Measurements from ENCODE around the gene GALNT17.

GALNT17 gene

DNA sequence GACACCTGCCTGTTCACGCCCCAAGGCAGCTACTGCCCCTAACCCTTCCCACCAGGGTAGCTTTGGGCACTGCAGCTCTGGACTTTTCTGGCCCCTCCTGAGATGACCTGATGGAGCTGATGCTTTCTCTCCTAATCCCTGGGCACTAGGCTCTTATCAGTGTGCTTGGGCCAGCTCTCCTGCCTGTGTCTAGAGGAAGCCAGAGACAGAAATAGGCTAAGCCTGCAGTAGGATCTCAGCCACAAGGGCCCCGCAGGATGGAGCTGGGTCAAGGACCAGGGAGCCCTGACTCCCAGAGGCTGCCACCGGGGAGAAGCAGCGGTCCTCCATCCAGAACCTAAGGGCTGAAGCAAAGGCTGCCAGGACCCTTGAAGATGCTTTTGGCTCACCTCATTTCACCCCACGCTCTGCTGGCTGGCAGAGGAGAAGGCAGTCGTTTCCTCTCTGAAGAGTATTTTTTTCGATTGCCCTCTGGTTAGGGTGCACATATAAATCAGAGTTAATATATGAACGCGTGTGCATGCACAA lies 580.8 kb downstream of the GALNT17 start:
- Mint-ChIP-seq H3K4me3 (no peak overlapping the region), H3K9me3 (peaks cover 4% of the 10 kb centered on the region), H3K4me1 (no peaks in the 10 kb centered on the region), H3K27me3 (ENCODE audit: low read depth) (peaks cover 13% of the 10 kb centered on the region), H3K36me3 (ENCODE audit: low read depth) (peaks cover 3% of the 10 kb centered on the region), H3K27ac (no peak overlapping the region)
- TF ChIP-seq, protein P1, sequence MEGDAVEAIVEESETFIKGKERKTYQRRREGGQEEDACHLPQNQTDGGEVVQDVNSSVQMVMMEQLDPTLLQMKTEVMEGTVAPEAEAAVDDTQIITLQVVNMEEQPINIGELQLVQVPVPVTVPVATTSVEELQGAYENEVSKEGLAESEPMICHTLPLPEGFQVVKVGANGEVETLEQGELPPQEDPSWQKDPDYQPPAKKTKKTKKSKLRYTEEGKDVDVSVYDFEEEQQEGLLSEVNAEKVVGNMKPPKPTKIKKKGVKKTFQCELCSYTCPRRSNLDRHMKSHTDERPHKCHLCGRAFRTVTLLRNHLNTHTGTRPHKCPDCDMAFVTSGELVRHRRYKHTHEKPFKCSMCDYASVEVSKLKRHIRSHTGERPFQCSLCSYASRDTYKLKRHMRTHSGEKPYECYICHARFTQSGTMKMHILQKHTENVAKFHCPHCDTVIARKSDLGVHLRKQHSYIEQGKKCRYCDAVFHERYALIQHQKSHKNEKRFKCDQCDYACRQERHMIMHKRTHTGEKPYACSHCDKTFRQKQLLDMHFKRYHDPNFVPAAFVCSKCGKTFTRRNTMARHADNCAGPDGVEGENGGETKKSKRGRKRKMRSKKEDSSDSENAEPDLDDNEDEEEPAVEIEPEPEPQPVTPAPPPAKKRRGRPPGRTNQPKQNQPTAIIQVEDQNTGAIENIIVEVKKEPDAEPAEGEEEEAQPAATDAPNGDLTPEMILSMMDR (IDR thresholded peaks at IDR 0.05; ENCODE audit: unreplicated experiment in 3 of 3): no peak

DNA sequence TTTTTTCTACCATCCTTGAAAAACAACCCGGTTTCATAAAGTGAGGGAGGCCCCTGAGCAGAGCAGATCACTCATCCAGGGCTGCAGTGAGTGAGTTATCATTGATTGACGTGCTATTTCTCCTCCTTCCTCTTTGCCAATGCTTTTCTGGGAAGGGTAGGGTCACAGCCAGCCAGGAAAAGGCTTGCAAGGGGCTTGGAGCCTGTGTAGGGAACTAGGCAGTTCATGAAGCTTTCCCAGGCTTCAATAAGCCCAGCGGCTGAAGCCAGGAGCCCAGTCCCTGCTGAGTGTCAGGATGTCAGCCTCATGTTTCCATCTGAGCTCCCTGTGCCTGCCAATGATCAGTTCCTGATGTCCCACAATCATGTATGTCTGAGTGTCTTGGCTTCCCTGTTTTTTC lies 584.7 kb downstream of the GALNT17 start:
- TF ChIP-seq, protein P1 (IDR thresholded peaks at IDR 0.05; ENCODE audit: unreplicated experiment in 3 of 3): no peak
- Mint-ChIP-seq H3K9me3 (no peaks in the 10 kb centered on the region), H3K27ac (no peak overlapping the region), H3K4me3 (no peak overlapping the region), H3K36me3 (ENCODE audit: low read depth) (no peaks in the 10 kb centered on the region), H3K4me1 (peaks cover 8% of the 10 kb centered on the region), H3K27me3 (ENCODE audit: low read depth) (peaks cover 14% of the 10 kb centered on the region)

DNA sequence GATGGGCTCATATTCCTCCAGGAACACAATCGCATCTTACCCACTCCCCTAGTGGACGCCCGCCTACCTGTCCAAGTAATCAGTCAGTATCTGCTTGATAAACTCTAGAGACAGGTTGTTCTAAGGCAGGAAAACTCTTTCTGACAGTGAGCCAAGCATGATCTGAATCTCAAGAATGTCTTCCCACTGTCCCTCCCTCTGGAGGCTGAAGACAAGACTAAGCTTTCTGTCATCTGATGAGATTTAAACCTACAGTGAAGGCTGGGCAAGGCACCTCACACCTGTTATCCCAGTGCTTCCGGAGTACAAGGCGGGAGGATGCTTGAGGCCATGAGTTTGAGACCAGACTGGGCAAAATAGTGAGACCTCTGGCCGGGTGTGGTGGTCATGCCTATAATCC lies 586.6 kb downstream of the GALNT17 start:
- Mint-ChIP-seq H3K36me3 (ENCODE audit: low read depth) (no peaks in the 10 kb centered on the region), H3K4me3 (no peak overlapping the region), H3K27ac (no peak overlapping the region), H3K27me3 (ENCODE audit: low read depth) (peaks cover 8% of the 10 kb centered on the region), H3K9me3 (no peaks in the 10 kb centered on the region), H3K4me1 (peaks cover 8% of the 10 kb centered on the region)
- TF ChIP-seq, protein P1 (IDR thresholded peaks at IDR 0.05; ENCODE audit: unreplicated experiment in 3 of 3): no peak

DNA sequence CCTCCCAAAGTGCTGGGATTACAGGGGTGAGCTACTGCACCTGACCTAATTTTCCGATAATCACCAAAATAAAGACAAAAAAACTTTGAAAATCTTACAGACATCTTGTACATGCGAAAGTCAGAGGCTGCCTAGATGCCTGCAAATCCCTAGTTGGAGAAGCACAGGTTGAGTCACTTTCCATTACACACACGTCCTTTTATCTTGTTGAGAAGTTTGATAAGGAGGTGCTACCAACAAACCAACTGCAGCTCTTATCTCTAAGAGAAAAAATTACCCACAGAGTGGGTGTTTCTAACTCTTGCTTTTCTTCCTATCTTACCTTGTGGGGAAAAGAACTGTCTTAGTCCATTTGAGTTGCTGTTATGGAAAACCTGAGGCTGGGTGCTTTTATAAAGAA lies 589.8 kb downstream of the GALNT17 start:
- H3K36me3 Mint-ChIP-seq (ENCODE audit: low read depth): no peaks in the 10 kb centered on the region
- TF ChIP-seq, protein P1 (IDR thresholded peaks at IDR 0.05; ENCODE audit: unreplicated experiment in 3 of 3): no peak

DNA sequence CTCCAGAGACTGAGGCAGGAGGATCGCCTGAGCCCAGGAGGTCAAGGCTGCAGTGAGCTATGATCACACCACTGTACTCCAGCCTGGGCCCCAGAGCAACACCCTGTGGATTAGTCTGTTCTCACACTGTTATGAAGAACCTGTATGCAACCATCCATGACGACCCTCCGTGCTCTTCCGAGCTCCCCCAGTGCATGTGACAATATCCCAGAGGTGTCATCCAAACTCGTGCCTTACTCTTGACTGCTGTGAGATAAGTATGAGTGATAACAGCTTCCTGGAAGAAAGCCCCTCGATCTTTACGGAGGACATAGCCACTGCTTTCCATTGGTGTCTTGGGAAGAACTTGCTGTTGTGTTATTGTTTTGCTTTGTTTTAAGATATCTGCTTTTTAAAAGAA lies 591.9 kb downstream of the GALNT17 start:
- Mint-ChIP-seq H3K36me3 (ENCODE audit: low read depth) (no peaks in the 10 kb centered on the region), H3K4me1 (no peaks in the 10 kb centered on the region), H3K27ac (no peak overlapping the region), H3K9me3 (peaks cover 6% of the 10 kb centered on the region), H3K4me3 (no peak overlapping the region), H3K27me3 (ENCODE audit: low read depth) (peaks cover 20% of the 10 kb centered on the region)
- TF ChIP-seq, protein P1 (IDR thresholded peaks at IDR 0.05; ENCODE audit: unreplicated experiment in 3 of 3): no peak

More for the DNA sequence above, 589.8 kb downstream of the GALNT17 start:
- peaks cover 16% of the 10 kb centered on the region for H3K27me3 Mint-ChIP-seq (ENCODE audit: low read depth)
- peaks cover 8% of the 10 kb centered on the region for H3K4me1 Mint-ChIP-seq
- no peaks in the 10 kb centered on the region for H3K9me3 Mint-ChIP-seq
- H3K27ac Mint-ChIP-seq: no peak overlapping the region
- H3K4me3 Mint-ChIP-seq: no peak overlapping the region

DNA sequence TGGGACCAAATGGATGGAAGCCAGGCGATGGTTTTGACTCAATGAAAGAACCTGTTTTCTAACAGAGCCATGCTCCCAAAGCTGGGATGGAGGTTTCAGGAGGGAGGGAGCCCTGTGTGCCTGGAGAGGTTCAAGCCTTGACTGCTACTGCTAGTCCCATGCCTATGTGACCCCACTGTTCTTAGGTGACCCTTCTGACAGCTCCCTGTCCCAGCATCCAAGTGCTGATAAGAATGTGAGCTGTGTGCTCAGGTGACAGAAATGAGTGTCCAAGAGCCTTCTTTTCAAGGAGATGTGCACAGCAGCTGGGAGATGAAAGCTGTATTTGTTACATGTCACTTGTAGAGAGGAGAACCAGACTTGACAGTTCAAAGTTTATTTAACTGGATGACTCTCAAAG lies 595.4 kb downstream of the GALNT17 start:
- H3K9me3 Mint-ChIP-seq: peaks cover 14% of the 10 kb centered on the region
- no peak overlapping the region for H3K27ac Mint-ChIP-seq
- no peaks in the 10 kb centered on the region for H3K36me3 Mint-ChIP-seq (ENCODE audit: low read depth)
- H3K4me1 Mint-ChIP-seq: no peaks in the 10 kb centered on the region
- no peak overlapping the region for H3K4me3 Mint-ChIP-seq
- TF ChIP-seq, protein P1 (IDR thresholded peaks at IDR 0.05; ENCODE audit: unreplicated experiment in 3 of 3): no peak
- H3K27me3 Mint-ChIP-seq (ENCODE audit: low read depth): peaks cover 18% of the 10 kb centered on the region
